ENCODE data around the gene DEPDC4.
"Not testable (repeated sequence)": the region's sequence is repeated elsewhere in the genome, so short reads cannot be mapped to it uniquely, and the experiment has no call there.

The DEPDC4 gene

GRCh38 chr12:100258127-100258526 lies 8.8 kb downstream of the DEPDC4 start:
- no peak for DNase-seq

GRCh38 chr12:100254876-100255275 lies 12.0 kb downstream of the DEPDC4 start:
- no peak for DNase-seq

DNA sequence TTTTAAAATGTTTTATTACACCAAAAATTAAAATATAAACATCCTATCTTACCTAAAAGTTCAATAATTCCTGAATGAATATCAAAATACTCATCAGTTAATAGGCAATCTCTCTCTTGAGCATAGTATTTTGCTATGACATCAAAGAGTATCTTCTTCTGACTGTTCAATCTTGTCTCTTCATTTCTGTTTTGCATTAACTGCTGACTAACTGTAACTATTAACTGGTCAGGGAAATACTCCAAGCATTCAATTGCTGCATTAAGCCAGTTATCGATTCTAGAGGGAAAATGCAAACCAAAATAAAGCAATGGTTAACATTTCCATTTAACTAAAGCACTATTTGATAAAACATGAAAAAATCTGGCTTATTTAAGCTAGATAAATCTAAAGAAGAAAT lies 13.4 kb downstream of the DEPDC4 start:
- DNase-seq = no peak

GRCh38 chr12:100251917-100252316 lies 15.0 kb downstream of the DEPDC4 start:
- DNase-seq = no peak

- no peak for DNase-seq
These were observed 16.9 kb downstream of the DEPDC4 start for GRCh38 chr12:100249941-100250340.

DNA sequence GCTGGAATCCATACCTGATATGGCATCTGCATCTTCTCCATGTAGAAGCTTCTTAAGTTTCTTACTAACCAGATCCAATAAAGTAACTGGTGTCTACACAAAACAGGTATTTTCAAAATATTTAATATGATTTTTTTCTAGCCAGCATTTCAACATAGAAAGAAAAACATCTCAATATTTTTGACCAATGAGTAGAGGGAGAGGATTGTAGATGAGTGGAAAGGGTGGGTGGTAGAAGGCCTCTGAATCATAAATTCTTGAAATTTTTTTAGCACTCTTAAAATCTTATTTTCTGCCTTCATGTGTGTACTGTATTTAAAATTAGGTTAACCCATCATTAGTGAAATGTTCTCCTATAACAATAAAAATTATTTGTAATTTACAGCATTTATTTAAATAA lies 18.0 kb downstream of the DEPDC4 start:
- no peak for DNase-seq

- no peak for DNase-seq
These were observed 19.1 kb downstream of the DEPDC4 start for GRCh38 chr12:100247765-100248164.

DNA sequence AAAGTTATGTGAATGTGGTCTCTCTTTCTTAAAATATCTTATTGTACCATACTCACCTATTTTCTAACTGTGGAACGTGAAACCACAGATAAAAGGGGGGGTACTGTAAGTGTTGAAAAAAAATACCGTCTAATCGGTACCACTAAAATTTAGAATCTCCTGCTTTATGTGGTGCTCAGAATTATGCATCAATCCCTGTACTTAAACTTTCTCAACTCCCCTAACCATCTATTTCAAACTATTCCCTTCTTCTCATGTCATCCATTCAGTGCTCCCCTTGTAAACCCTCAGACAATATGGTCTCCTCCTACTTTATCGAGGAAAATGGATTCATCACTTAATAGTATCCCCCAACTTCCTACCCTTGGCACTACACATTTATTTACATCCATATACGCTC lies 23.7 kb downstream of the DEPDC4 start:
- DNase-seq = no peak

DNA sequence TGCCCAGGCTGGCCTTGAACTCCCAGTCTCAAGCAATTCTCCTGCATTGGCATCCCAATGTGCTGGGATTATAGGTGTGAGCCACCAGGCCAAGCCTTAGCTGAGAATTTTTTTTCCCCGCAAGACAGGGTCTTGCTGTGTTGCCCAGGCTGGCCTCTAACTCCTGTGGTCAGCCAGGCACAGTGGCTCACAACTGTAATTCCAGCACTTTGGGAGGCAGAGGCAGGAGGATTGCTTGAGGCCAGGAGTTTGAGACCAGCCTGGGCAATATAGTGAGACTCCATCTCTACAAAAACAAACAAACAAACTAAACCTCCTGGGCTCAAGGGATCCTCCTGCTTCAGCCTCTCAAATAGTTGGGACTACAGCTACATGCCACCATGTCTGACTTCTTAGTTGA lies 27.3 kb downstream of the DEPDC4 start:
- no peak for DNase-seq

- no peak for DNase-seq
These were observed 28.1 kb downstream of the DEPDC4 start for GRCh38 chr12:100238801-100239200.

DNA sequence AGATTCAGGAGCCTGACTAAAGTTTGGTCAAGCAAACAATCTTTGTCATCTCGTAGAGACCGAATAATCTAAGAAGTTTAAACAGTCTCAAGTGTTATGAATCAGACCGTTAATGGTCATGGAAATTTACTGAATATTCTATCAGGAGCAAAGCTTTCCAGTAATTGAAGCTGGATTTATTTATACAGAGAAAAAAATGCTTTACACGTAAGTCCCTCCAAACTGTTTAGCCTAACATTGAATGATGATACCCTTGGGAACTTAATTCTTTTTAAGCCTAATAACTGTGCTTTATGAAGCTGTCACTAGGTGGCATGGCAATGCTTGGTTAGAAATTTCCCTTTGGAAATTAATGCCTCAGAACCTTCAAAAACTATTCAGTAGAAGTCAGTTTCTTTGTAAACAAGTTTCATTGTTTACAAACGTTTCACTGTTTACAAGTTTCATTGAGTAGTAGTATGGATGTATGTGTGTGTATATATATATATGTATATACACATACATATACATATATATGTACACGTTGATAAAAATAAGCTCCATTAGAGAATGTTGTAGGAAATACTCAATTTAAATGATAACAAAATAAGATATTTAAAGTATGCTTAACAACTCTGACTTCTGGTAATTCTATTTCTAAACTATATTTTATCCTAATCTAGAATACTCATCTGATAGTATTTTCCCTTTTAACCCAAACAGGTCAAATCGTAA lies 32.1 kb downstream of the DEPDC4 start:
- no peak for DNase-seq

GRCh38 chr12:100234166-100234565 lies 32.7 kb downstream of the DEPDC4 start:
- DNase-seq = no peak

GRCh38 chr12:100231873-100232272 lies 35.0 kb downstream of the DEPDC4 start:
- not testable (repeated sequence) for DNase-seq

GRCh38 chr12:100229876-100230275 lies 37.0 kb downstream of the DEPDC4 start:
- no peak for DNase-seq

DNA sequence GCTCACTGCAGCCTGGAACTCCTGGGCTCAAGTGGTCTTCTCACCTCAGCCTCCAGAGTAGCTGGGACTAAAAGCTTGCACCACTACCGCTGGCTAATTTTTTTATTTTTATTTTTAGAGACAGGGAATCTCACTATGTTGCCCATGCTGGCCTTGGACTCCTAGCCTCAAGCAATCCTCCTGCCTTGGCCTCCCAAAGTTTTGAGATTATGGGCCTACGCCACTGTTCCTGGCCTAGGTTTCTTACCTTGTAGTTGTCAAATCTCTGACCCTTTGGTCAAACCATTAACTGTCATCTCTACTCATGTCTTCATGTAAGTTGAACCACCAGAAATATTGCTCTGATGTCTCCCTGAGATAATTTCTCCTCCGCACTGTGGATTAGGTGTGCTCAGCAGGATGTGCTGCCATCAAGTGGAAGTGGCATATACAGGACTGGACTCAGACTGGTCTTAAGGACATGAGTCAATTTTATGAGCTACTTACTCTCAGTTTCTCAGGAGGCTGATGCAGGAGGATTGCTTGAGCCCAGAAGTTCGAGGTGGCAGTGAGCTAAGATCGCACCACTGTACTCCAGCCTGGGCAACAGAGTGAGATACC lies 37.7 kb downstream of the DEPDC4 start:
- no peak for DNase-seq

DNA sequence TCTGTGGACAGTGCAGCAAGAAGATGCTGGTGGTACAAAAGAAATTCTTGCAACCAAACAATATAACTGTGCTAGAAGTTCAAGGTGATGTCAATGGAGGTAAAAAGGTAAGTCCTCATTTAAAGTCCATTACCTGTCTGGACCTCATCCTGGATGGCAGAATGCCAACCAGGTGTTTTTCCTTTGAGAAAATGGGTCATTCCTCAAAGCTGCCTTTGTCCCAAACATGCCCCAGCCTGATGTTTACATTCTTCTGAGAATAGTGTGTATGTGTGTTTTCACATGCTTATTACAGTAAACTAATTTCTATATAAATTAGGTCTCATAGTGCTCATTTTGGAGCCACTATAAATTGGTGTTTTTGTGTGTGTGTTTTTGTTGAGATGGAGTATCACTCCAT lies 41.4 kb downstream of the DEPDC4 start:
- no peak for DNase-seq

- DNase-seq = not testable (repeated sequence)
These were observed 44.7 kb downstream of the DEPDC4 start for GRCh38 chr12:100222173-100222572.

DNA sequence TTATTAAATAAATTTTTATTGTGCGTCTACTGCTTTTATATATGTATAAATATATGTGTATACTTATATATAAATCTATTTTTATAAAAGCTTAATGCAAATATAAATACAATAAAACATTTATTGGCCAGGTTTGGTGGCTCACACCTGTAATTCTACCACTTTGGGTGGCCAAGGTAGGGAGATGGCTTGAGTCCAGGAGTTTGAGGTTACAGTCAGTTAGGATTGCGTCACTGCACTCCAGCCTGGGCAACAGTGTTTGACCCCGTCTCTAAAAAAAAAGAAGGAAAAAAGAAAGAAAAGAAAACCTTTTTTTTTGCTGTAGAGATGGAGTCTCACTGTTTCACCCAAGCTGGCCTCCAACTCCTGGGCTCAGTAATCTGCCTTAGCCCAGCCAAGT lies 45.4 kb downstream of the DEPDC4 start:
- no peak for DNase-seq

DNA sequence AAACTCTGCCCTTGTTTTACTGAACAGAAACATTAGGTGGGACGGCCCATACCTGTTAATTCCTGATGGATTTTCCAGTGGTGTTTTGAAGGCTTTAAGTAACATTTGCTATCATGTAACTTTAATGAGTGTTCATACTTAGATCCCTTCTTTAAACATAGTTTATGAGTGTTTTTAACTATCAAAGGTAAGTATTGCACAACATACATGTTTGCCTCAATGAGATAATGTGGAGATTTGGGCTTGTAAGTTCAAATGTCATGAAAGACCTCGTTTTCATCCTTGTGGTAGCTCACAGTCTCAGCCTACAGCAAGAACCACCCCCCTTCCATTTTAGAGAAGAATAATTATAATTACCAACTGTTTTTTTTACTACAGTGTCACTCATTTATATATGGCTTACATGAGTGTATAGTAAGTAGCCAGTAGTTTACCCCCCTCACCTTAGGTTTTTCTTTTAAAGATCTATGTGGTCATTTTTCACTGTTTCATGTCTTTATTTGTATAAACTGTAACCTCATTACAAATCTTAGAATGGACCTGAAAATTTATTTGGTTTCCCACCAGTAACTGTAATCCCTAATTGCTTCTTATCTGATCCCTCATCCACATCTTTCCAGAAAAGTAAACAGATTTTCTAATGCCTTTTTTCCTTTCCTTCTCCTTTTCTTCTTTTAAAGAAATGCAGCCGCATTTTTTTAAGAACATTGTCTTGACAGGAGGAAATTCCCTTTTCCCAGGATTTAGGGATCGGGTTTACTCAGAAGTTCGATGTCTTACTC lies 47.4 kb downstream of the DEPDC4 start:
- no peak for DNase-seq

- no peak for DNase-seq
These were observed 50.5 kb downstream of the DEPDC4 start for GRCh38 chr12:100216337-100216736.

GRCh38 chr12:100215209-100215608 lies 51.7 kb downstream of the DEPDC4 start:
- DNase-seq = no peak

DNA sequence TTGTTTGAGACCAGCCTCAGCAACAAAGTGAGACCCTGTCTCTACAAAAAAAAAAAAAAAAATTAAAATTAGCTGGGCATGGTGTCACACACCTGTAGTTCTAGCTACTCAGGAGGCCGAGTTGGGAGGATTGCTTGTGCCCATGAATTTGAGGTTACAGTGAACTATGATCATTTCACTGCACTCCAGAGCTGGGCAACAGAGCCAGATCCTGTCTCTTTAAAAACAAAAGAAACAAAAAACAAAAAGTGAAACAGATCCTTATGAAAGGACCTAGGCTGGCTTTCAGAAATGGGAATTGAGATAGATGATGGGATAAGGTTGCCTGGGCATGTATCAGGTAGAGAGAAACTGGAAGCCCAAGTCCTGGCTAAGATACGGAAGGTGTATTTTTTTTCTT lies 52.4 kb downstream of the DEPDC4 start:
- no peak for DNase-seq

GRCh38 chr12:100213016-100213891 lies 53.6 kb downstream of the DEPDC4 start:
- DNase-seq = no peak

Measured in stimulated activated CD4-positive, alpha-beta T cell treated with anti-CD3 and anti-CD28 coated beads, Interleukin-12 subunit alpha, Interleukin-12 subunit beta, amount 100 ng/mL, for 4 hours (primary cell).